Measurements from ENCODE around the gene SLC35G1. TPM values are rescaled to one million over a fixed set of nuclear protein-coding genes. Genes with fewer than 3 reads are reported as not detected.

SLC35G1 gene
- total and polyA plus RNA-seq, 2 of the 13 experiments (the other 11 are each of a cell fraction or from before 2014, with no cell fraction given): 2.5 to 4.5 TPM

GRCh38 chr10:93893646-93894515 lies at the start of gene SLC35G1 (continued):
- TF ChIP-seq ZNF501 (CRISPR knock-in tag; IDR thresholded peaks at IDR 0.05): no peak
- TF ChIP-seq, protein P1, sequence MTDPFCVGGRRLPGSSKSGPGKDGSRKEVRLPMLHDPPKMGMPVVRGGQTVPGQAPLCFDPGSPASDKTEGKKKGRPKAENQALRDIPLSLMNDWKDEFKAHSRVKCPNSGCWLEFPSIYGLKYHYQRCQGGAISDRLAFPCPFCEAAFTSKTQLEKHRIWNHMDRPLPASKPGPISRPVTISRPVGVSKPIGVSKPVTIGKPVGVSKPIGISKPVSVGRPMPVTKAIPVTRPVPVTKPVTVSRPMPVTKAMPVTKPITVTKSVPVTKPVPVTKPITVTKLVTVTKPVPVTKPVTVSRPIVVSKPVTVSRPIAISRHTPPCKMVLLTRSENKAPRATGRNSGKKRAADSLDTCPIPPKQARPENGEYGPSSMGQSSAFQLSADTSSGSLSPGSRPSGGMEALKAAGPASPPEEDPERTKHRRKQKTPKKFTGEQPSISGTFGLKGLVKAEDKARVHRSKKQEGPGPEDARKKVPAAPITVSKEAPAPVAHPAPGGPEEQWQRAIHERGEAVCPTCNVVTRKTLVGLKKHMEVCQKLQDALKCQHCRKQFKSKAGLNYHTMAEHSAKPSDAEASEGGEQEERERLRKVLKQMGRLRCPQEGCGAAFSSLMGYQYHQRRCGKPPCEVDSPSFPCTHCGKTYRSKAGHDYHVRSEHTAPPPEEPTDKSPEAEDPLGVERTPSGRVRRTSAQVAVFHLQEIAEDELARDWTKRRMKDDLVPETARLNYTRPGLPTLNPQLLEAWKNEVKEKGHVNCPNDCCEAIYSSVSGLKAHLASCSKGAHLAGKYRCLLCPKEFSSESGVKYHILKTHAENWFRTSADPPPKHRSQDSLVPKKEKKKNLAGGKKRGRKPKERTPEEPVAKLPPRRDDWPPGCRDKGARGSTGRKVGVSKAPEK (CRISPR knock-in tag; IDR thresholded peaks at IDR 0.05; ENCODE audit: borderline replicate concordance): no peak
- TF ChIP-seq, protein P2, sequence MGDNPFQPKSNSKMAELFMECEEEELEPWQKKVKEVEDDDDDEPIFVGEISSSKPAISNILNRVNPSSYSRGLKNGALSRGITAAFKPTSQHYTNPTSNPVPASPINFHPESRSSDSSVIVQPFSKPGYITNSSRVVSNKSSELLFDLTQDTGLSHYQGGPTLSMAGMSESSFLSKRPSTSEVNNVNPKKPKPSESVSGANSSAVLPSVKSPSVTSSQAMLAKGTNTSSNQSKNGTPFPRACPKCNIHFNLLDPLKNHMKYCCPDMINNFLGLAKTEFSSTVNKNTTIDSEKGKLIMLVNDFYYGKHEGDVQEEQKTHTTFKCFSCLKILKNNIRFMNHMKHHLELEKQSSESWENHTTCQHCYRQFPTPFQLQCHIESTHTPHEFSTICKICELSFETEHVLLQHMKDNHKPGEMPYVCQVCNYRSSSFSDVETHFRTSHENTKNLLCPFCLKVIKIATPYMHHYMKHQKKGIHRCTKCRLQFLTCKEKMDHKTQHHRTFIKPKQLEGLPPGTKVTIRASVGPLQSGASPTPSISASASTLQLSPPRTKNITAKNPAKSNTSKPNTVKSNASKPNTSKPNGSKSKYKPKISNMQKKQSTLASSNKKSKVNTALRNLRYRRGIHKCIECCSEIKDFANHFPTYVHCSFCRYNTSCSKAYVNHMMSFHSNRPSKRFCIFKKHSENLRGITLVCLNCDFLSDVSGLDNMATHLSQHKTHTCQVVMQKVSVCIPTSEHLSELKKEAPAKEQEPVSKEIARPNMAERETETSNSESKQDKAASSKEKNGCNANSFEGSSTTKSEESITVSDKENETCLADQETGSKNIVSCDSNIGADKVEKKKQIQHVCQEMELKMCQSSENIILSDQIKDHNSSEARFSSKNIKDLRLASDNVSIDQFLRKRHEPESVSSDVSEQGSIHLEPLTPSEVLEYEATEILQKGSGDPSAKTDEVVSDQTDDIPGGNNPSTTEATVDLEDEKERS (CRISPR knock-in tag; IDR thresholded peaks at IDR 0.05): no peak
- TF ChIP-seq, protein P3, sequence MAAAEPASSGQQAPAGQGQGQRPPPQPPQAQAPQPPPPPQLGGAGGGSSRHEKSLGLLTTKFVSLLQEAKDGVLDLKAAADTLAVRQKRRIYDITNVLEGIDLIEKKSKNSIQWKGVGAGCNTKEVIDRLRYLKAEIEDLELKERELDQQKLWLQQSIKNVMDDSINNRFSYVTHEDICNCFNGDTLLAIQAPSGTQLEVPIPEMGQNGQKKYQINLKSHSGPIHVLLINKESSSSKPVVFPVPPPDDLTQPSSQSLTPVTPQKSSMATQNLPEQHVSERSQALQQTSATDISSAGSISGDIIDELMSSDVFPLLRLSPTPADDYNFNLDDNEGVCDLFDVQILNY (CRISPR knock-in tag; conservative IDR thresholded peaks at IDR 0.05): no peak
- TF ChIP-seq FOXO4 (CRISPR knock-in tag; conservative IDR thresholded peaks at IDR 0.05): no peak
- peak; percentile 31; the same call in 1 of the 2 replicates for TF ChIP-seq KLF12 (CRISPR knock-in tag; IDR thresholded peaks at IDR 0.05; ENCODE audit: borderline replicate concordance)
- TF ChIP-seq NFYC (CRISPR knock-in tag; IDR thresholded peaks at IDR 0.05): no peak
- TF ChIP-seq AFF4 (CRISPR knock-in tag; IDR thresholded peaks at IDR 0.05): no peak
- TF ChIP-seq NR2C2 (CRISPR knock-in tag; IDR thresholded peaks at IDR 0.05; ENCODE audit: borderline replicate concordance): no peak
- TF ChIP-seq PBX2 (CRISPR knock-in tag; IDR thresholded peaks at IDR 0.05): no peak
- TF ChIP-seq, protein P4, sequence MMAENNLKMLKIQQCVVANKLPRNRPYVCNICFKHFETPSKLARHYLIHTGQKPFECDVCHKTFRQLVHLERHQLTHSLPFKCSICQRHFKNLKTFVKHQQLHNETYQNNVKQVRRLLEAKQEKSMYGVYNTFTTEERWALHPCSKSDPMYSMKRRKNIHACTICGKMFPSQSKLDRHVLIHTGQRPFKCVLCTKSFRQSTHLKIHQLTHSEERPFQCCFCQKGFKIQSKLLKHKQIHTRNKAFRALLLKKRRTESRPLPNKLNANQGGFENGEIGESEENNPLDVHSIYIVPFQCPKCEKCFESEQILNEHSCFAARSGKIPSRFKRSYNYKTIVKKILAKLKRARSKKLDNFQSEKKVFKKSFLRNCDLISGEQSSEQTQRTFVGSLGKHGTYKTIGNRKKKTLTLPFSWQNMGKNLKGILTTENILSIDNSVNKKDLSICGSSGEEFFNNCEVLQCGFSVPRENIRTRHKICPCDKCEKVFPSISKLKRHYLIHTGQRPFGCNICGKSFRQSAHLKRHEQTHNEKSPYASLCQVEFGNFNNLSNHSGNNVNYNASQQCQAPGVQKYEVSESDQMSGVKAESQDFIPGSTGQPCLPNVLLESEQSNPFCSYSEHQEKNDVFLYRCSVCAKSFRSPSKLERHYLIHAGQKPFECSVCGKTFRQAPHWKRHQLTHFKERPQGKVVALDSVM (CRISPR knock-in tag; IDR thresholded peaks at IDR 0.05): peak; percentile 99

Data from HepG2 (cell line).